Karpas-422 (cell line): ENCODE measurements around the gene CYB5B. TPM values are rescaled to one million over a fixed set of nuclear protein-coding genes. Genes with fewer than 3 reads are reported as not detected.

Experiments
- DNase-seq: peaks from one replicate; pipeline ENCODE4 v3.0.0-alpha.2; 2015
- H2AFZ ChIP-seq: fragments of 200-600 bp; sonication (generic); 2 replicates; pipeline ENCODE4 v1.6.1; 2014; ENCODE audit warnings: antibody characterized with exemption, low read length, mixed read lengths
- H3K27ac ChIP-seq: fragments of 200-600 bp; sonication (generic); 2 replicates; pipeline ENCODE4 v1.5.1; 2014; ENCODE audit warnings: mild to moderate bottlenecking, low read length, moderate library complexity
- H3K27me3 ChIP-seq: fragments of 200-600 bp; sonication (generic); 2 replicates; pipeline ENCODE4 v1.6.1; 2014; ENCODE audit warnings: low read length, mixed read lengths
- H3K36me3 ChIP-seq: fragments of 200-600 bp; sonication (generic); 2 replicates; pipeline ENCODE4 v1.6.1; 2014; ENCODE audit warnings: low read length, mixed read lengths; ENCODE audit not compliant: insufficient read depth
- H3K4me1 ChIP-seq: fragments of 200-600 bp; sonication (generic); 2 replicates; pipeline ENCODE4 v1.6.1; 2014; ENCODE audit warnings: mild to moderate bottlenecking, low read length, mixed read lengths
- H3K4me2 ChIP-seq: fragments of 200-600 bp; sonication (generic); 2 replicates; pipeline ENCODE4 v1.6.1; 2014; ENCODE audit warnings: low read length, low read depth, mild to moderate bottlenecking; ENCODE audit not compliant: poor library complexity, severe bottlenecking
- H3K4me3 ChIP-seq: fragments of 200-600 bp; sonication (generic); 2 replicates; pipeline ENCODE4 v1.5.1; 2014; ENCODE audit warnings: mild to moderate bottlenecking, antibody characterized with exemption, low read length, mixed read lengths
- H3K79me2 ChIP-seq: fragments of 200-600 bp; sonication (generic); 2 replicates; pipeline ENCODE4 v1.6.1; 2014; ENCODE audit warnings: mild to moderate bottlenecking, low read length, mixed read lengths
- H3K9ac ChIP-seq: fragments of 200-600 bp; sonication (generic); 2 replicates; pipeline ENCODE4 v1.6.0; 2014; ENCODE audit warnings: low read length
- H3K9me2 ChIP-seq: fragments of 200-600 bp; sonication (generic), shearing (Covaris generic); replicated peaks from 2 replicates; pipeline ENCODE4 v1.6.0; 2014; ENCODE audit warnings: mild to moderate bottlenecking, low read length, moderate library complexity; ENCODE audit not compliant: insufficient read depth
- H3K9me3 ChIP-seq: fragments of 300-700, 200-600 bp; sonication (generic); 2 replicates; pipeline ENCODE4 v1.6.1; 2014; ENCODE audit warnings: low read length, mixed read lengths
- H4K20me1 ChIP-seq: fragments of 200-600 bp; sonication (generic); 2 replicates; pipeline ENCODE4 v1.6.1; 2014; ENCODE audit warnings: mild to moderate bottlenecking, antibody characterized with exemption, low read length, low read depth; ENCODE audit not compliant: insufficient read depth
- total RNA-seq: library from RNA; depleted of rRNA; stranded (reverse); fragments of >200 nt; shearing (Covaris generic); gene quantifications from 2 replicates; pipeline ENCODE4 v1.2.3, GENCODE V29; 2014; ENCODE audit warnings: low replicate concordance; rRNA removed

Gene CYB5B
- total RNA-seq: 33.9 and 194 TPM in 2 replicates

- H3K9ac ChIP-seq: peak within 1 kb of the TSS; percentile 86
- peak; percentile 100 for DNase-seq
- peaks cover 48% of the 10 kb centered on the region for H3K79me2 ChIP-seq
Observed at GRCh38 chr16:69424053-69424934, at the start of gene CYB5B. Gene CYB5B (plus strand): TSS chr16:69424619. CDS start chr16:69424684, 65 bp downstream.

GRCh38 chr16:69376393-69377059 lies 47.9 kb upstream of the CYB5B start:
- no peak overlapping the region for H3K4me2 ChIP-seq
- no peaks in the 10 kb centered on the region for H4K20me1 ChIP-seq
- no peaks in the 10 kb centered on the region for H3K9me3 ChIP-seq
- H2AFZ ChIP-seq: no peak overlapping the region
- H3K79me2 ChIP-seq: peaks cover 66% of the 10 kb centered on the region
- H3K4me3 ChIP-seq: no peak overlapping the region
- no peaks in the 10 kb centered on the region for H3K27me3 ChIP-seq
- no peak overlapping the region for H3K9ac ChIP-seq
- DNase-seq: no peak
- no peaks in the 10 kb centered on the region for H3K4me1 ChIP-seq
- H3K27ac ChIP-seq: no peak overlapping the region
- no peaks in the 10 kb centered on the region for H3K9me2 ChIP-seq
- H3K36me3 ChIP-seq: peaks cover 44% of the 10 kb centered on the region

More at GRCh38 chr16:69424053-69424934, at the start of gene CYB5B:
- Histone ChIP-seq H3K4me1 (peaks cover 11% of the 10 kb centered on the region), H3K27ac (peak within 1 kb of the TSS; percentile 69), H3K9me2 (no peaks in the 10 kb centered on the region), H3K27me3 (no peaks in the 10 kb centered on the region), H4K20me1 (no peaks in the 10 kb centered on the region), H3K36me3 (peaks cover 25% of the 10 kb centered on the region), H3K4me2 (peak within 1 kb of the TSS; percentile 84), H2AFZ (peak within 1 kb of the TSS; percentile 27; the same call in 1 of the 2 replicates), H3K9me3 (no peaks in the 10 kb centered on the region), H3K4me3 (peak within 1 kb of the TSS; percentile 80)

GRCh38 chr16:69378036-69378435 lies 46.4 kb upstream of the CYB5B start:
- H3K4me2 ChIP-seq: no peak overlapping the region
- H4K20me1 ChIP-seq: no peaks in the 10 kb centered on the region
- H3K9me3 ChIP-seq: no peaks in the 10 kb centered on the region
- no peak for DNase-seq
- no peak overlapping the region for H3K9ac ChIP-seq
- peaks cover 3% of the 10 kb centered on the region; the same call in 1 of the 2 replicates for H3K4me1 ChIP-seq
- no peak overlapping the region for H3K4me3 ChIP-seq
- peaks cover 51% of the 10 kb centered on the region for H3K36me3 ChIP-seq
- H2AFZ ChIP-seq: no peak overlapping the region
- H3K27ac ChIP-seq: no peak overlapping the region
- H3K79me2 ChIP-seq: peaks cover 70% of the 10 kb centered on the region
- no peaks in the 10 kb centered on the region for H3K9me2 ChIP-seq
- H3K27me3 ChIP-seq: no peaks in the 10 kb centered on the region

- no peak overlapping the region for H2AFZ ChIP-seq
- H3K9me2 ChIP-seq: no peaks in the 10 kb centered on the region
- DNase-seq: no peak
- no peaks in the 10 kb centered on the region for H3K9me3 ChIP-seq
- no peak overlapping the region for H3K4me3 ChIP-seq
- H3K27me3 ChIP-seq: no peaks in the 10 kb centered on the region
- H3K9ac ChIP-seq: no peak overlapping the region
- peaks cover 59% of the 10 kb centered on the region for H3K36me3 ChIP-seq
- H3K4me1 ChIP-seq: peaks cover 10% of the 10 kb centered on the region
- H3K79me2 ChIP-seq: peaks cover 73% of the 10 kb centered on the region
- no peak overlapping the region for H3K27ac ChIP-seq
- no peaks in the 10 kb centered on the region for H4K20me1 ChIP-seq
- H3K4me2 ChIP-seq: no peak overlapping the region
Observed at GRCh38 chr16:69378760-69379159, 45.7 kb upstream of the CYB5B start.

GRCh38 chr16:69381231-69381630 lies 43.2 kb upstream of the CYB5B start:
- H3K27ac ChIP-seq: no peak overlapping the region
- H3K79me2 ChIP-seq: peaks cover 75% of the 10 kb centered on the region
- no peak overlapping the region for H3K4me3 ChIP-seq
- peaks cover 6% of the 10 kb centered on the region; the same call in 1 of the 2 replicates for H4K20me1 ChIP-seq
- H3K36me3 ChIP-seq: peaks cover 59% of the 10 kb centered on the region
- peaks cover 23% of the 10 kb centered on the region for H3K4me1 ChIP-seq
- H3K9me3 ChIP-seq: no peaks in the 10 kb centered on the region
- H2AFZ ChIP-seq: no peak overlapping the region
- DNase-seq: no peak
- no peaks in the 10 kb centered on the region for H3K27me3 ChIP-seq
- no peak overlapping the region for H3K4me2 ChIP-seq
- no peak overlapping the region for H3K9ac ChIP-seq
- H3K9me2 ChIP-seq: no peaks in the 10 kb centered on the region

- Histone ChIP-seq H3K4me2 (no peak overlapping the region), H4K20me1 (peaks cover 6% of the 10 kb centered on the region; the same call in 1 of the 2 replicates), H3K9ac (no peak overlapping the region), H3K27me3 (no peaks in the 10 kb centered on the region), H3K4me3 (no peak overlapping the region), H3K4me1 (peaks cover 27% of the 10 kb centered on the region), H3K36me3 (peaks cover 58% of the 10 kb centered on the region), H2AFZ (no peak overlapping the region), H3K27ac (no peak overlapping the region), H3K9me2 (no peaks in the 10 kb centered on the region; the same call in 1 of the 2 replicates), H3K79me2 (peaks cover 71% of the 10 kb centered on the region), H3K9me3 (no peaks in the 10 kb centered on the region)
- DNase-seq: no peak
Observed at GRCh38 chr16:69382421-69382820, 42.0 kb upstream of the CYB5B start.

- H3K27ac ChIP-seq: peak overlapping the region; percentile 90
- no peak overlapping the region for H2AFZ ChIP-seq
- peaks cover 6% of the 10 kb centered on the region; the same call in 1 of the 2 replicates for H4K20me1 ChIP-seq
- H3K27me3 ChIP-seq: no peaks in the 10 kb centered on the region
- H3K4me1 ChIP-seq: peaks cover 27% of the 10 kb centered on the region
- peak overlapping the region; percentile 75 for H3K4me2 ChIP-seq
- peak overlapping the region; percentile 76 for H3K9ac ChIP-seq
- peaks cover 40% of the 10 kb centered on the region for H3K36me3 ChIP-seq
- H3K79me2 ChIP-seq: peaks cover 52% of the 10 kb centered on the region
- H3K9me3 ChIP-seq: no peaks in the 10 kb centered on the region
- DNase-seq: no peak
- no peaks in the 10 kb centered on the region; the same call in 1 of the 2 replicates for H3K9me2 ChIP-seq
- peak overlapping the region; percentile 71 for H3K4me3 ChIP-seq
Observed at GRCh38 chr16:69384974-69385373, 39.4 kb upstream of the CYB5B start.

- Histone ChIP-seq H3K79me2 (peaks cover 39% of the 10 kb centered on the region), H3K27me3 (no peaks in the 10 kb centered on the region), H2AFZ (peak overlapping the region; percentile 82; the same call in 1 of the 2 replicates), H3K9me3 (no peaks in the 10 kb centered on the region), H3K27ac (no peak overlapping the region), H4K20me1 (peaks cover 6% of the 10 kb centered on the region; the same call in 1 of the 2 replicates), H3K36me3 (peaks cover 29% of the 10 kb centered on the region), H3K4me2 (peak overlapping the region; percentile 69), H3K9ac (0 out of 2 replicates have a peak overlapping the region, but pooled peaks have one; percentile 76), H3K9me2 (no peaks in the 10 kb centered on the region; the same call in 1 of the 2 replicates), H3K4me1 (peaks cover 27% of the 10 kb centered on the region), H3K4me3 (peak overlapping the region; percentile 71)
- DNase-seq: no peak
Observed at GRCh38 chr16:69386596-69386995, 37.8 kb upstream of the CYB5B start.
